Measurements from ENCODE around the gene ADK. TPM values are rescaled to one million over a fixed set of nuclear protein-coding genes. Genes with fewer than 3 reads are reported as not detected.

Gene ADK
- total and polyA plus RNA-seq, 2 donors (not counting 3 experiments of a cell fraction or from before 2014, with no cell fraction given) = 11.7 to 46.5 TPM

DNA sequence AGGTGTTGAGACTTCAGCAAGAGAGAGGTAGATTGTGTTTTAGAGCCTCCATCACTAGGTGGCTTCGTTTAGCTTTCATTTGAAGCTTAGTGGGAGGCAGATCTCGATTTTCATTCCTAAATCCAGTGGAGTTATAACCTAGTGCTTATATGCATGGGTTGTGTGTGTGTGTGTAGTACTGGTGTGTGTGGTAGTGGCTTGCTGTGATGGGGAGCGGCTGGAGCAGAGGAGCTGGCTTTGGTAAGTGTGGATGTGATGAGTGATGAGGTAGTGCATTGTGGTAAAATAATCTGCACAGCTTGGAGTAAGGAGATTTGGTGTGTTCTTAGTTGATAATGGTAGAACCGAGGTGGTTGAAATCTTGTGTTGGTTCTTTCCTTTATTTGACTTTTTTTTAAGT is 43.6 kb upstream of the ADK start:
- Histone ChIP-seq H3K9me3 (replicated peaks; ENCODE audit: control insufficient read depth, insufficient read depth, low read length) (no peaks in the 10 kb centered on the region), H3K27ac (ENCODE audit: insufficient read depth, low read depth, low read length) (no peak overlapping the region), H2AFZ (ENCODE audit: low read depth, low read length) (no peak overlapping the region), H3K27me3 (ENCODE audit: control insufficient read depth in 2 of 2, insufficient read depth in 2 of 2, low read length in 2 of 2) (no peaks in the 10 kb centered on the region), H3K9ac (replicated peaks; ENCODE audit: extremely low read depth, insufficient read depth, low read length) (no peak overlapping the region), H3K4me3 (replicated peaks in 1 of 3; ENCODE audit: insufficient read depth in 1 of 3, low read depth in 1 of 3, low read length in 3 of 3) (no peak overlapping the region), H3K36me3 (ENCODE audit: control insufficient read depth in 2 of 2, extremely low read depth in 1 of 2, insufficient read depth in 2 of 2, low read length in 2 of 2) (peaks cover 46 to 49% of the 10 kb centered on the region in 2 experiments), H3K9me1 (replicated peaks; ENCODE audit: control insufficient read depth, extremely low read depth, insufficient read depth, low read length) (no peaks in the 10 kb centered on the region), H3K4me2 (ENCODE audit: insufficient read depth, low read length) (no peak overlapping the region), H3K4me1 (ENCODE audit: control insufficient read depth, extremely low read depth, insufficient read depth, low read length) (no peaks in the 10 kb centered on the region), H4K20me1 (replicated peaks; ENCODE audit: control insufficient read depth, extremely low read depth, insufficient read depth, low read length) (peaks cover 3% of the 10 kb centered on the region), H3K79me2 (ENCODE audit: control insufficient read depth, insufficient read depth, low read length) (peaks cover 19% of the 10 kb centered on the region)
- no TSS peak for BruUV-seq (replicated peaks)
- intact Hi-C loops (cut with micrococcal nuclease) (no loop called here), dilution Hi-C loops (cut with MboI; ENCODE audit: extremely low pct_ligation_motif_present, low sequenced_read_pairs) (no loop called here)
- no peak for TF ChIP-seq POLR2AphosphoS5 (IDR thresholded peaks at IDR 0.05; ENCODE audit: insufficient read depth, low read depth, low read length)
- no peak for TF ChIP-seq FOS (IDR thresholded peaks at IDR 0.05; ENCODE audit: borderline replicate concordance, insufficient read depth, low read length)
- TF ChIP-seq EZH2 (IDR thresholded peaks at IDR 0.05; ENCODE audit: borderline replicate concordance, low read depth, low read length, severe bottlenecking) = no peak
- TF ChIP-seq MYC (IDR thresholded peaks at IDR 0.05; ENCODE audit: low read depth, low read length) = no peak
- no peak for TF ChIP-seq POLR2A (IDR thresholded peaks at IDR 0.05; ENCODE audit: low read depth, low read length)
- TF ChIP-seq, protein P1, sequence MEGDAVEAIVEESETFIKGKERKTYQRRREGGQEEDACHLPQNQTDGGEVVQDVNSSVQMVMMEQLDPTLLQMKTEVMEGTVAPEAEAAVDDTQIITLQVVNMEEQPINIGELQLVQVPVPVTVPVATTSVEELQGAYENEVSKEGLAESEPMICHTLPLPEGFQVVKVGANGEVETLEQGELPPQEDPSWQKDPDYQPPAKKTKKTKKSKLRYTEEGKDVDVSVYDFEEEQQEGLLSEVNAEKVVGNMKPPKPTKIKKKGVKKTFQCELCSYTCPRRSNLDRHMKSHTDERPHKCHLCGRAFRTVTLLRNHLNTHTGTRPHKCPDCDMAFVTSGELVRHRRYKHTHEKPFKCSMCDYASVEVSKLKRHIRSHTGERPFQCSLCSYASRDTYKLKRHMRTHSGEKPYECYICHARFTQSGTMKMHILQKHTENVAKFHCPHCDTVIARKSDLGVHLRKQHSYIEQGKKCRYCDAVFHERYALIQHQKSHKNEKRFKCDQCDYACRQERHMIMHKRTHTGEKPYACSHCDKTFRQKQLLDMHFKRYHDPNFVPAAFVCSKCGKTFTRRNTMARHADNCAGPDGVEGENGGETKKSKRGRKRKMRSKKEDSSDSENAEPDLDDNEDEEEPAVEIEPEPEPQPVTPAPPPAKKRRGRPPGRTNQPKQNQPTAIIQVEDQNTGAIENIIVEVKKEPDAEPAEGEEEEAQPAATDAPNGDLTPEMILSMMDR (IDR thresholded peaks at IDR 0.05; ENCODE audit: extremely low read depth in 1 of 2, insufficient read depth in 1 of 2, low read depth in 1 of 2, low read length in 2 of 2) = no peak
- no peak for TF ChIP-seq JUN (IDR thresholded peaks at IDR 0.05; ENCODE audit: borderline replicate concordance, insufficient read depth, insufficient read length, low read depth)
- DNase-seq (ENCODE audit: low read depth, low spot score) = no peak
- FAIRE-seq = no peak
- ChIA-PET CTCF (interaction anchor here (1.0 to 3.6 kb wide), 7 partner anchors 9 to 221 kb away, joined by 3 to 11 read pairs (median 4); no protein-coding TSS in a partner anchor), POLR2A (no interaction called here)

Data from endothelial cell of umbilical vein (primary cell).